Measurements from ENCODE around the gene TRIM41.
"Not testable (repeated sequence)": the region's sequence is repeated elsewhere in the genome, so short reads cannot be mapped to it uniquely, and the experiment has no call there.

TRIM41 gene

GRCh38 chr5:181193656-181194055, 29.4 kb upstream of the TRIM41 start:
- no peak for DNase-seq (ENCODE audit: low spot score)

- no peak for DNase-seq (ENCODE audit: low spot score)
Observed at GRCh38 chr5:181194489-181195248, 28.4 kb upstream of the TRIM41 start.

GRCh38 chr5:181195249-181195761, 27.8 kb upstream of the TRIM41 start:
- no peak for DNase-seq (ENCODE audit: low spot score)

- DNase-seq (ENCODE audit: low spot score): no peak
Observed at GRCh38 chr5:181197326-181197951, 25.6 kb upstream of the TRIM41 start.

GRCh38 chr5:181198106-181198685, 24.9 kb upstream of the TRIM41 start:
- no peak for DNase-seq (ENCODE audit: low spot score)

- DNase-seq (ENCODE audit: low spot score): no peak
Observed at GRCh38 chr5:181198905-181199519, 24.1 kb upstream of the TRIM41 start.

GRCh38 chr5:181199881-181200638, 23.0 kb upstream of the TRIM41 start:
- no peak for DNase-seq (ENCODE audit: low spot score)

GRCh38 chr5:181200816-181201215, 22.3 kb upstream of the TRIM41 start:
- no peak for DNase-seq (ENCODE audit: low spot score)

- no peak for DNase-seq (ENCODE audit: low spot score)
Observed at GRCh38 chr5:181203093-181203711, 19.9 kb upstream of the TRIM41 start.

- DNase-seq (ENCODE audit: low spot score): no peak
Observed at GRCh38 chr5:181203777-181204112, 19.3 kb upstream of the TRIM41 start.

- DNase-seq (ENCODE audit: low spot score): no peak
Observed at GRCh38 chr5:181204113-181204825, 18.8 kb upstream of the TRIM41 start.

- DNase-seq (ENCODE audit: low spot score): no peak
Observed at GRCh38 chr5:181204826-181205760, 18.0 kb upstream of the TRIM41 start, which contains the start of gene TRIM7. Gene TRIM7, minus strand, starts transcription at chr5:181205196. Its CDS starts 86 bp downstream, at chr5:181205110.

- DNase-seq (ENCODE audit: low spot score): no peak
Observed at GRCh38 chr5:181205761-181206649, 17.1 kb upstream of the TRIM41 start.

- peak; percentile 68 for DNase-seq (ENCODE audit: low spot score)
Observed at GRCh38 chr5:181207214-181207959, 15.7 kb upstream of the TRIM41 start.

- DNase-seq (ENCODE audit: low spot score): no peak
Observed at GRCh38 chr5:181207960-181208253, 15.2 kb upstream of the TRIM41 start.

GRCh38 chr5:181209006-181209405, 14.1 kb upstream of the TRIM41 start:
- DNase-seq (ENCODE audit: low spot score): not testable (repeated sequence)

GRCh38 chr5:181210148-181210547, 12.9 kb upstream of the TRIM41 start:
- not testable (repeated sequence) for DNase-seq (ENCODE audit: low spot score)

- DNase-seq (ENCODE audit: low spot score): not testable (repeated sequence)
Observed at GRCh38 chr5:181210698-181211097, 12.4 kb upstream of the TRIM41 start.

Measured in globus pallidus (tissue), 1 donor.